ENCODE results near the gene CDC20B. TPM values are rescaled to one million over a fixed set of nuclear protein-coding genes. Genes with fewer than 3 reads are reported as not detected.

CDC20B gene
- total and polyA plus RNA-seq, 2 of the 8 experiments (the other 6 are each of a cell fraction or from before 2014, with no cell fraction given), result 0.06 TPM; not detected in 1

- TF ChIP-seq, protein P1, sequence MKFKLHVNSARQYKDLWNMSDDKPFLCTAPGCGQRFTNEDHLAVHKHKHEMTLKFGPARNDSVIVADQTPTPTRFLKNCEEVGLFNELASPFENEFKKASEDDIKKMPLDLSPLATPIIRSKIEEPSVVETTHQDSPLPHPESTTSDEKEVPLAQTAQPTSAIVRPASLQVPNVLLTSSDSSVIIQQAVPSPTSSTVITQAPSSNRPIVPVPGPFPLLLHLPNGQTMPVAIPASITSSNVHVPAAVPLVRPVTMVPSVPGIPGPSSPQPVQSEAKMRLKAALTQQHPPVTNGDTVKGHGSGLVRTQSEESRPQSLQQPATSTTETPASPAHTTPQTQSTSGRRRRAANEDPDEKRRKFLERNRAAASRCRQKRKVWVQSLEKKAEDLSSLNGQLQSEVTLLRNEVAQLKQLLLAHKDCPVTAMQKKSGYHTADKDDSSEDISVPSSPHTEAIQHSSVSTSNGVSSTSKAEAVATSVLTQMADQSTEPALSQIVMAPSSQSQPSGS (IDR thresholded peaks at IDR 0.05; ENCODE audit: low read length), result no peak
- TF ChIP-seq EGR1 (IDR thresholded peaks at IDR 0.05; ENCODE audit: borderline replicate concordance, low read depth, low read length) (no peak), MAFK (IDR thresholded peaks at IDR 0.05; ENCODE audit: low read depth, low read length) (no peak), GABPA (IDR thresholded peaks at IDR 0.05; ENCODE audit: borderline replicate concordance, insufficient read depth, low read length) (no peak), RXRA (IDR thresholded peaks at IDR 0.05; ENCODE audit: insufficient read depth, low read depth, low read length) (no peak), JUND (IDR thresholded peaks at IDR 0.05; ENCODE audit: low read length) (no peak), BRCA1 (IDR thresholded peaks at IDR 0.05; ENCODE audit: low read depth, low read length) (no peak), SP1 (IDR thresholded peaks at IDR 0.05; ENCODE audit: low read depth, low read length) (no peak)
- TF ChIP-seq, protein P2, sequence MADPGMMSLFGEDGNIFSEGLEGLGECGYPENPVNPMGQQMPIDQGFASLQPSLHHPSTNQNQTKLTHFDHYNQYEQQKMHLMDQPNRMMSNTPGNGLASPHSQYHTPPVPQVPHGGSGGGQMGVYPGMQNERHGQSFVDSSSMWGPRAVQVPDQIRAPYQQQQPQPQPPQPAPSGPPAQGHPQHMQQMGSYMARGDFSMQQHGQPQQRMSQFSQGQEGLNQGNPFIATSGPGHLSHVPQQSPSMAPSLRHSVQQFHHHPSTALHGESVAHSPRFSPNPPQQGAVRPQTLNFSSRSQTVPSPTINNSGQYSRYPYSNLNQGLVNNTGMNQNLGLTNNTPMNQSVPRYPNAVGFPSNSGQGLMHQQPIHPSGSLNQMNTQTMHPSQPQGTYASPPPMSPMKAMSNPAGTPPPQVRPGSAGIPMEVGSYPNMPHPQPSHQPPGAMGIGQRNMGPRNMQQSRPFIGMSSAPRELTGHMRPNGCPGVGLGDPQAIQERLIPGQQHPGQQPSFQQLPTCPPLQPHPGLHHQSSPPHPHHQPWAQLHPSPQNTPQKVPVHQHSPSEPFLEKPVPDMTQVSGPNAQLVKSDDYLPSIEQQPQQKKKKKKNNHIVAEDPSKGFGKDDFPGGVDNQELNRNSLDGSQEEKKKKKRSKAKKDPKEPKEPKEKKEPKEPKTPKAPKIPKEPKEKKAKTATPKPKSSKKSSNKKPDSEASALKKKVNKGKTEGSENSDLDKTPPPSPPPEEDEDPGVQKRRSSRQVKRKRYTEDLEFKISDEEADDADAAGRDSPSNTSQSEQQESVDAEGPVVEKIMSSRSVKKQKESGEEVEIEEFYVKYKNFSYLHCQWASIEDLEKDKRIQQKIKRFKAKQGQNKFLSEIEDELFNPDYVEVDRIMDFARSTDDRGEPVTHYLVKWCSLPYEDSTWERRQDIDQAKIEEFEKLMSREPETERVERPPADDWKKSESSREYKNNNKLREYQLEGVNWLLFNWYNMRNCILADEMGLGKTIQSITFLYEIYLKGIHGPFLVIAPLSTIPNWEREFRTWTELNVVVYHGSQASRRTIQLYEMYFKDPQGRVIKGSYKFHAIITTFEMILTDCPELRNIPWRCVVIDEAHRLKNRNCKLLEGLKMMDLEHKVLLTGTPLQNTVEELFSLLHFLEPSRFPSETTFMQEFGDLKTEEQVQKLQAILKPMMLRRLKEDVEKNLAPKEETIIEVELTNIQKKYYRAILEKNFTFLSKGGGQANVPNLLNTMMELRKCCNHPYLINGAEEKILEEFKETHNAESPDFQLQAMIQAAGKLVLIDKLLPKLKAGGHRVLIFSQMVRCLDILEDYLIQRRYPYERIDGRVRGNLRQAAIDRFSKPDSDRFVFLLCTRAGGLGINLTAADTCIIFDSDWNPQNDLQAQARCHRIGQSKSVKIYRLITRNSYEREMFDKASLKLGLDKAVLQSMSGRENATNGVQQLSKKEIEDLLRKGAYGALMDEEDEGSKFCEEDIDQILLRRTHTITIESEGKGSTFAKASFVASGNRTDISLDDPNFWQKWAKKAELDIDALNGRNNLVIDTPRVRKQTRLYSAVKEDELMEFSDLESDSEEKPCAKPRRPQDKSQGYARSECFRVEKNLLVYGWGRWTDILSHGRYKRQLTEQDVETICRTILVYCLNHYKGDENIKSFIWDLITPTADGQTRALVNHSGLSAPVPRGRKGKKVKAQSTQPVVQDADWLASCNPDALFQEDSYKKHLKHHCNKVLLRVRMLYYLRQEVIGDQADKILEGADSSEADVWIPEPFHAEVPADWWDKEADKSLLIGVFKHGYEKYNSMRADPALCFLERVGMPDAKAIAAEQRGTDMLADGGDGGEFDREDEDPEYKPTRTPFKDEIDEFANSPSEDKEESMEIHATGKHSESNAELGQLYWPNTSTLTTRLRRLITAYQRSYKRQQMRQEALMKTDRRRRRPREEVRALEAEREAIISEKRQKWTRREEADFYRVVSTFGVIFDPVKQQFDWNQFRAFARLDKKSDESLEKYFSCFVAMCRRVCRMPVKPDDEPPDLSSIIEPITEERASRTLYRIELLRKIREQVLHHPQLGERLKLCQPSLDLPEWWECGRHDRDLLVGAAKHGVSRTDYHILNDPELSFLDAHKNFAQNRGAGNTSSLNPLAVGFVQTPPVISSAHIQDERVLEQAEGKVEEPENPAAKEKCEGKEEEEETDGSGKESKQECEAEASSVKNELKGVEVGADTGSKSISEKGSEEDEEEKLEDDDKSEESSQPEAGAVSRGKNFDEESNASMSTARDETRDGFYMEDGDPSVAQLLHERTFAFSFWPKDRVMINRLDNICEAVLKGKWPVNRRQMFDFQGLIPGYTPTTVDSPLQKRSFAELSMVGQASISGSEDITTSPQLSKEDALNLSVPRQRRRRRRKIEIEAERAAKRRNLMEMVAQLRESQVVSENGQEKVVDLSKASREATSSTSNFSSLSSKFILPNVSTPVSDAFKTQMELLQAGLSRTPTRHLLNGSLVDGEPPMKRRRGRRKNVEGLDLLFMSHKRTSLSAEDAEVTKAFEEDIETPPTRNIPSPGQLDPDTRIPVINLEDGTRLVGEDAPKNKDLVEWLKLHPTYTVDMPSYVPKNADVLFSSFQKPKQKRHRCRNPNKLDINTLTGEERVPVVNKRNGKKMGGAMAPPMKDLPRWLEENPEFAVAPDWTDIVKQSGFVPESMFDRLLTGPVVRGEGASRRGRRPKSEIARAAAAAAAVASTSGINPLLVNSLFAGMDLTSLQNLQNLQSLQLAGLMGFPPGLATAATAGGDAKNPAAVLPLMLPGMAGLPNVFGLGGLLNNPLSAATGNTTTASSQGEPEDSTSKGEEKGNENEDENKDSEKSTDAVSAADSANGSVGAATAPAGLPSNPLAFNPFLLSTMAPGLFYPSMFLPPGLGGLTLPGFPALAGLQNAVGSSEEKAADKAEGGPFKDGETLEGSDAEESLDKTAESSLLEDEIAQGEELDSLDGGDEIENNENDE (IDR thresholded peaks at IDR 0.05; ENCODE audit: insufficient replicate concordance, low read length), result no peak
Measured at GRCh38 chr5:55172937-55173686, at the start of gene CDC20B (continued).

Measured in H1 (cell line).